HuH-7 (cell line): Measurements from ENCODE around the gene CPEB3.
"Not testable (repeated sequence)": the region's sequence is repeated elsewhere in the genome, so short reads cannot be mapped to it uniquely, and the experiment has no call there.

Source experiments
- DNase-seq: peaks from one replicate; pipeline ENCODE4 v3.0.0; 2011; ENCODE audit warnings: low spot score

Gene CPEB3

DNA sequence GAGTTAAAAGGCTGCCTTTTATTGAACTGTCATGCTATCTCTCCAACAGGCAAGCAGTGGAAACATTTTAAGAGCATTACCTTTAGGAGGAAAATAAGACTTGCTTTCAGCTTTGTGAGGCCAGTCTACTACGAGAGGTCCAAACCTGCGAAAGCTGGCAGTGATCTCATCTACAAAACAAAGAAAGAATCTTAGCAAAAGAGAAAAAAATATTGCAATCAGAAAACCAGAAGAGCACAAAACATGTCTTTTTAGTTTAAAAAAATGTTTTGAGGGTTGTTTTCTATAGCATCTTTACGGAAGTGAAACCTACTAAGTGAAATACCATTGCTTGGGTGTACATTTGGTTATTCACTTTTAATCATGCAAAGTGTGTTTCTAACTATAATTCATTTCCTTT lies 147.9 kb downstream of the CPEB3 start:
- DNase-seq, result no peak

DNA sequence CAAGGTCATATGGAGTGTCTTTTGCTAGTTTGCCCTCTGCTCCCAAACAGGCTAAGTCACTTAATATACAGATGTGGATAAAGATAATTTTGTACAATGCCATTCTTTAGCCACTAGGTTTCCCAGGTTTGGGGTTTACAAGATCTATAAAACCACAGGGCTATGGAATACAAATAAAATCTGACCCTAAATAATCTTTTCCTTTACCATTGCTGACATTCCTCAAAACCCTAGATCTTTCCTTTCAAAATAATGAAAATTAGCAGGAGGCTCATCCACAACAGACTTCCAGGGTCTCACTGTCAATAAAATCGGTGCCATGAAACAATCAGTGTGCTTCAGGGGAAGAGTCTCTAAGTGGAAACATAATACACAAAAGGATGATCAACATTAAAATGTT lies 148.4 kb downstream of the CPEB3 start:
- no peak for DNase-seq

DNA sequence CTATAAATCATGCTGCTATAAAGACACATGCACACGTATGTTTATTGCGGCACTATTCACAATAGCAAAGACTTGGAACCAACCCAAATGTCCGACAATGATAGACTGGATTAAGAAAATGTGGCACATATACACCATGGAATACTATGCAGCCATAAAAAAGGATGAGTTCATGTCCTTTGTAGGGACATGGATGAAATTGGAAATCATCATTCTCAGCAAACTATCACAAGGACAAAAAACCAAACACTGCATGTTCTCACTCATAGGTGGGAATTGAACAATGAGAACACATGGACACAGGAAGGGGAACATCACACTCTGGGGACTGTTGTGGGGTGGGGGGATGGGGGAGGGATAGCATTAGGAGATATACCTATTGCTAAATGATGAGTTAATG lies 149.7 kb downstream of the CPEB3 start:
- DNase-seq, result not testable (repeated sequence)

GRCh38 chr10:92134049-92134448 lies 156.8 kb downstream of the CPEB3 start:
- DNase-seq, result not testable (repeated sequence)

- DNase-seq, result no peak
Observed at GRCh38 chr10:92131275-92131820, 159.5 kb downstream of the CPEB3 start.

DNA sequence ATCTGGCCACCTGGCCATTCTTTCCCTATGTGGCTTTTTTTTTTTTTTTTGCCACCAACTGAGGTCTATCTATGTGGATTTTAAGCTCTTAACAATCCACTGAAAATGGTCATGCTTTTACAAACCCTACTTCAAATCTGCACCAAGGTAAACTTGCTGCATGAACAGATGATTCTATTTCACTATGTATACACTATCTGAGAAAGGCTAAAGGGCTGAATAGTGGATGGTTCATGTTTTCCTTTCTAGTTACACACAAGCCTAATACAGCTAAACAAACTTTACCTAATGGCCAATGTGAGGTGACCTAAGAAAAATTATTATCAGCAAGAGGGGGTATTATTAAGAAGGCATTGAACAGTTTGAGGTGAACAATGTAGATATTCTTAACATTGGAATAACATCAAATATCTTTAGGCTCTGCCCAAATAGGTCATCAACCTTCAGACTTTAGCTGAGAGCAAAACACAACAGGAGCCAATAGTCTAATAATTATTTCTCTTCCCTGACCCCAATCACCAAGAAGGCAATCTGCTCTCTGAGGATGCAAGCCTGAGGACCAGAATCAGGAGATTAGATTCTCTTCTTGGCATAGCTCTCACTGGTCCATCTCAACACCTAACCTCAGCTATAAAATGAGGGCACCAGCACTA lies 160.1 kb downstream of the CPEB3 start:
- no peak for DNase-seq

DNA sequence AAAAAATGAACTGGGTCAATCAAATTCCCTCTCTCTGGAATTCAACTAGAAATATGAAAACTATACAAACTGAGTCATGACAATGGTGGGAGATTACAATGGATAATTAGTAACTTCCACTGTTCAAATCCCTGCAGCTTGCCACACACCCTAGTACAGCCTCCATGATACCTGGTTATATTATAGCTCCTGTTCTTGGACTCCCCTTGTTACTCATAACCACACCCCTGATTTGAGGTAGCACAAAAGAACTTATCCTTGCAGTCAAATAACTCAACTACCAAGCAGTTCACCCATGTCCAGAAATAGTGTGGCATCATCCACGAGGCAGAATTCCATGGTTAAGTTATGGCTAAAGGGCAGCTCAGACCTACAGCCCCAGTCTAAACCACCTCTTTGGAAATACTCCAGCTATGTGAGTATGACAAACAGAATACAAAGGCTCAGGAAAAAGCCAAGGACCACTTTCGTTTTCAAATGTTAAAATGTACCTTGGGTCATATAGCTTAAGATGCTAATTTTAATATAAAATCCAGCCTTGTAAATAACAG lies 164.7 kb downstream of the CPEB3 start:
- no peak for DNase-seq

GRCh38 chr10:92125144-92125543 lies 165.7 kb downstream of the CPEB3 start:
- DNase-seq, result no peak

GRCh38 chr10:92124616-92125143 lies 166.2 kb downstream of the CPEB3 start:
- no peak for DNase-seq

DNA sequence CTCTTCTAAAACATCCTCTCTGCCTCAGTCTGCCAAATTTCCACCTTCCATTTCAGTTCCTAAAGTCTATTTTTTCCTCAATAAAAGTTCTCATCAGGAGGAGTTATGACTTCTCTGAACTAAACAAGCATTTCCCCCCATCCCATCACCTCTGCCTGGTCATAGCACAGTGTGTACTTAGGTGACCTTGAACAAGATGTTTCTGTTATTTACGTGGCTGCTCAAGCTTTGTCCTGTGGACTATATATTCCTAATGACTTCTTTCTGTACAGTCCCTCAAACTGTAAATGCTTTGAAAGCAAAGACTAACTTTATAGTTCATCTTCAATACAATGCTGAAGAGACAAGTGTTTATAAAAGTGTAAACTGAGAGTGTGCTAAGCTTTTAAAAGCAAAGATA lies 166.9 kb downstream of the CPEB3 start:
- no peak for DNase-seq

DNA sequence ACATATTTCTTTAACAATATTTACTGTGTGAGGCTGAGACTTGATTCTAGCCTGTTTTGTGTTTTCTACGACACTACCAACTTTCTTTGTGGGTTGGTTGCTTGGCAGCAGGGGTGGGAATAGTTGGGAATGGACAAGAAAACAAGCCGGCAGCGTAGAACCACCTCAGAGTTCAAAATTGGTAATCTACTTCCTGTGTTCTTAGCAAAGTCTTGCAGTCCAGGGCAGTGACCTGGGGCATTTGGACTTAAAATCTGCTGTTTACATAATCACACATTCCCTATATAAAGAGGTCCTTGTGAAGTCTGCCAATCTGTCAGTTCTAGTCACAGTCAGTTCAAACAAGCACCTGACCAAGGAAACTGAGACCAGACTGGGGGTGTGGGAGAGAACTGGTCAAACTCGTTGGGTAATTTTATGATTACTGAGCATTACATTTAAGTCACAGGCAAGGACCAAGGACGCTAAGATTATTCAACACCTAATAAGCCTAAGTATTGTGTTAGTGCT lies 167.9 kb downstream of the CPEB3 start:
- DNase-seq, result no peak

- DNase-seq, result no peak
Observed at GRCh38 chr10:92121686-92122492, 169.0 kb downstream of the CPEB3 start.

- no peak for DNase-seq
Observed at GRCh38 chr10:92119340-92119739, 171.5 kb downstream of the CPEB3 start.

GRCh38 chr10:92114917-92115316 lies 176.0 kb downstream of the CPEB3 start:
- not testable (repeated sequence) for DNase-seq

DNA sequence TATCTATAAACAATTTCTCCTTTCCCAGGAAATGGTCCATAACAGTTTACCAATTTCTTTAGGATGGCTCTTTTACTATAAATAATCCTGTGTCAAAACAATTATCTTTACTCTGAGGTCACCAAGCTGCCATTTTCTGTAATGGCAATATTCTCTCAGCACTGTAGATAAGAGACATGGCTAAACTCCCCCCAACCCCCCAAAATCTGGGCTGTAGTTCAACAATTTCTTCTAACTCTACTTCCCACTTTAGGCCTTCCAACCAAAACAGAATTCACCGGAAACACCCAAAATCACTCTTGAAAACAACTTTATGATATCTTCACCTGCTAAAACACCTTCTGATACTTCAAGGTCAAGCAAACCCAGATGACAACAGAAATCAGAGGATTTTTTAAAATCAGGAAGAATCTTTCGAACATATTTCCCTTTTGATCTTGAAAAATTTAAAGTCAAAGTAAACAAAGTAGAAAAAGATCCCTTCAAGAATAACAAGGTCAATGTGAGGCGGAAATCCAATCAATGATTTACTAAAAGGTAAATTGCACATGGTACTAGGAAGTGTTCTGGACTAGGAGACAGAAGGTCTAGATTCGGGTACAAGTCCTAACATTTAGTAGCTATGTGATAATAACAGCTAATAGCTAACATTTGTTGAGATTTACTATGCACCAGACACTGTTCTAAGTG lies 176.8 kb downstream of the CPEB3 start:
- no peak for DNase-seq

GRCh38 chr10:92112462-92112861 lies 178.4 kb downstream of the CPEB3 start:
- DNase-seq, result no peak

DNA sequence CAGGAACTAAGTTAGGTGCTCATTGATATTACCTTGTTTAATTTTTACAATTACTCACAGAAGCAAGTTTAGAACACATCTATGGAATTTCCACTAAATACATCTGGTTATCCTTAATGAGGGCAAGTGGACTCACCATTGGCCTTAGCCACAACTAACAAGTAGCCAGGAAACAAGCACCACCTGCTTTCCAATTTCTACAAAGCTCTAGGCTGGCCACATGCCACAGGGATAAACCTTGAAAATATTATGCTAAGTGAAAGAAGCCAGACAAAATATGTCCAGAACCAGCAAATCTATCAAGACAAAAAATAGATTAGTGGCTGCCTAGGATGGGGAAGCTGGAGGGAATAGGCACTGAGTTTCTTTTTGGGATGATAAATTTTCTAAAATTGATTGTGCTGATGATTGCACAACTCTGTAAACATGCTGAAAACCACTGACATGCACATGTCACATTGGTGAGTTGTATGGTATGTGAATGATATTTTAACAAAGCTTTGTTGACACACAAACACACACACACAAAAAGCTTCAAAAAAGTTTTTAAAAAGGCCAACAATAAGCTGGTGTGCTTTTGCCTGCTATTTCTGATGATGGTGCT lies 179.4 kb downstream of the CPEB3 start:
- DNase-seq, result no peak

DNA sequence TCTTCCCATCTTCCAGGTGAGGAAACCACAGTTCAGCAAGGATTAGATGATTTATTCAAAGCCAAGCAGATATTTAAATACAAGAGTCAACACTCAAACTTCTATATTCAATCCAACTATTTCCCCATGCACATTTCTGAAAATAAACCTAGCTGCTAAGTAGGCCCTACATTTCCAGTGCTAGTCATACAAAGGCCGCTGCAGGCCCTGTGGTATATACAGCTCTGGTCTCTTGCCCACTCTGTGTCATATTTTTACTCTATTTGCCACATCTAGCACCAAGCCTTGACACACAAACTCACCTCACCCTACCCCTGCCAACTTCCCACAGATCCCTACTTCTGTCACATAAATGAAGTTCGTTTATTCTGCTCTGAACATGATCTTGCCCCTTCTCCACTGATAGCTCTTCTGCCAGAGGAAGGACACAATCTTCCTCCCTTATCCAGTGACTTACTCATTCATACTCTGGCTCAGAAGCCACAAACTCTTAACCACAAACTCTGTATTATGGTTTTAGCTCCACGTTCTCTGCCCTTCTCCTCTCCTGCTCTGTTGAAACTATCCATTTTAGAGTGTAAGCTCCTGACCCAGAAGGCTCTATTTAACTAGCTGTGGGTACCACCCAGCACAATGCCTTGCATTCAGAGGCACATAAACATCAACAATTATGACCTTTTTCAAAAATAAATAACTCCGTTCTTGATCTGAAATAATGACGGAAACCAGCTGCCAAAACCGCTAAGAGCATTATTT lies 180.7 kb downstream of the CPEB3 start:
- DNase-seq, result no peak

DNA sequence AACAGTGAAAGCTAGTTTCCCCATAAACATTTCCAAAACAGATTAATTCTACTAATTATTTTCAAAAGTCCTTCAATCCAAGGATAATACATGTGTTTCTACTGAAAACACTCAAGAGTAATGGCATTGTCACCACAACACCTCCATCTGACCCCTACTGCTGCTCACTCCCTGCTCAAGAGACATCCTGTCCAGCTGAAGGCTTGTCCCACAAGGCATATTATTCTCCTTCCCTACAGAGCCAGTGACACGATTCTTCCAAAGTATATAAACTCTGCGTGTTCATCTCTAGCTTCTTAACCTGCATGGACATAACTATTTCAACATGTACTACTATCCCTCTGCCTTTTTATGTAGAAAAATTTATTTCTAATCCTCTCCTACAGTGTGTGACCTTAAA lies 182.1 kb downstream of the CPEB3 start:
- no peak for DNase-seq

- DNase-seq, result no peak
Observed at GRCh38 chr10:92108120-92108519, 182.8 kb downstream of the CPEB3 start.
